Measurements from ENCODE around the gene PTPRN. TPM values are rescaled to one million over a fixed set of nuclear protein-coding genes. Genes with fewer than 3 reads are reported as not detected.

The PTPRN gene
- total RNA-seq, 1 experiment from 2014 or later: not detected

- peak; percentile 40 for ATAC-seq
- RAD21 ChIA-PET (ENCODE audit: low non-redundant PET in 1 of 2, low total read pairs in 2 of 2, uncharacterized antibody in 2 of 2, unreplicated experiment in 2 of 2): interaction anchor here (0.7 kb wide), 2 partner anchors 21 to 128 kb away, joined by 4 to 5 read pairs; no protein-coding TSS in a partner anchor
- peaks cover 0 to 3% of the 10 kb centered on the region in 2 experiments; a peak in 1 of 4 replicates for H3K36me3 ChIP-seq (ENCODE audit: control insufficient read depth in 1 of 2, insufficient read depth in 2 of 2, low read length in 2 of 2)
- POLR2A ChIA-PET: interaction anchor here (0.6 to 2.0 kb wide), 8 partner anchors 8 to 302 kb away, joined by 3 to 7 read pairs (median 4); partner anchors contain the start of genes DNAJB2, GLB1L and STK16
- peaks cover 5% of the 10 kb centered on the region; the same call in 1 of the 2 replicates for H3K27me3 ChIP-seq (ENCODE audit: insufficient read depth, low read length)
- H3K79me2 ChIP-seq (ENCODE audit: insufficient read depth, low read length): peaks cover 20% of the 10 kb centered on the region; the same call in 1 of the 2 replicates
- peaks cover 31 to 60% of the 10 kb centered on the region in 2 experiments for H3K4me1 ChIP-seq (ENCODE audit: control insufficient read depth in 1 of 2, insufficient read depth in 2 of 2, low read length in 2 of 2)
- no peak for TF ChIP-seq TCF7L2 (IDR thresholded peaks at IDR 0.05; ENCODE audit: borderline replicate concordance, extremely low read depth, insufficient read depth, insufficient read length)
- TF ChIP-seq POLR2AphosphoS5 (IDR thresholded peaks at IDR 0.05; ENCODE audit: low read depth, low read length): no peak
- TF ChIP-seq CBX3 (IDR thresholded peaks at IDR 0.05; ENCODE audit: low read depth): no peak
- no peak for TF ChIP-seq EGR1 (IDR thresholded peaks at IDR 0.05; ENCODE audit: low read depth)
- no peak for TF ChIP-seq ZNF274 (IDR thresholded peaks at IDR 0.05; ENCODE audit: low read depth, low read length)
- TF ChIP-seq EZH2 (IDR thresholded peaks at IDR 0.05): no peak
- no peak for TF ChIP-seq CTCF (IDR thresholded peaks at IDR 0.05 in 2 of 3, conservative IDR thresholded peaks at IDR 0.05 in 1 of 3; ENCODE audit: borderline replicate concordance in 1 of 3, insufficient read depth in 1 of 3, low read depth in 2 of 3, low read length in 2 of 3)
- TF ChIP-seq SP1 (IDR thresholded peaks at IDR 0.05; ENCODE audit: low read depth): no peak
- TF ChIP-seq FOSL1 (IDR thresholded peaks at IDR 0.05; ENCODE audit: low read depth): no peak
- no peak for TF ChIP-seq MAX (IDR thresholded peaks at IDR 0.05)
- no peak for TF ChIP-seq ATF3 (IDR thresholded peaks at IDR 0.05)
- no peak for TF ChIP-seq ZBTB33 (IDR thresholded peaks at IDR 0.05; ENCODE audit: extremely low read depth, insufficient replicate concordance, low read length)
- TF ChIP-seq CEBPB (IDR thresholded peaks at IDR 0.05; ENCODE audit: low read depth): no peak
- no peak for TF ChIP-seq REST (IDR thresholded peaks at IDR 0.05; ENCODE audit: low read depth)
- no peak for TF ChIP-seq SIN3A (IDR thresholded peaks at IDR 0.05; ENCODE audit: low read depth)
- no peak for TF ChIP-seq ELF1 (IDR thresholded peaks at IDR 0.05; ENCODE audit: borderline replicate concordance, low read depth)
- TF ChIP-seq ZFX (IDR thresholded peaks at IDR 0.05): no peak
- peak within 1 kb of the TSS; percentile 97 for H3K4me2 ChIP-seq (ENCODE audit: low read length)
- no peaks in the 10 kb centered on the region for H3K9me3 ChIP-seq (ENCODE audit: control insufficient read depth in 1 of 2, insufficient read depth in 1 of 2, low read depth in 1 of 2, low read length in 2 of 2)
- H3K4me3 ChIP-seq (replicated peaks in 1 of 2; ENCODE audit: low read depth in 1 of 2, low read length in 2 of 2): peak within 1 kb of the TSS; percentile 69 to 84
- peak within 1 kb of the TSS; percentile 55 for H3K27ac ChIP-seq (ENCODE audit: low read depth, low read length)
- peak within 1 kb of the TSS; percentile 77 for H3K9ac ChIP-seq (ENCODE audit: low read length)
- peak within 1 kb of the TSS; percentile 74 for H2AFZ ChIP-seq (ENCODE audit: low read depth, low read length, poor library complexity, severe bottlenecking)
- no peaks in the 10 kb centered on the region for H4K20me1 ChIP-seq (ENCODE audit: insufficient read depth)
- intact Hi-C loops (cut with micrococcal nuclease): loop anchor here (2.0 kb wide), 1 partner anchor 42 kb away; no protein-coding TSS in a partner anchor
- DNase-seq (ENCODE audit: low read depth, low spot score): no peak
- TSS peak; percentile 68 for BruUV-seq (replicated peaks)
- H3K9me2 ChIP-seq (ENCODE audit: insufficient read depth): no peaks in the 10 kb centered on the region
- CTCF ChIA-PET: interaction anchor here (0.7 to 2.3 kb wide), 5 partner anchors 24 to 42 kb away, joined by 3 to 8 read pairs (median 6); partner anchors contain the start of gene DNAJB2
These were observed 56.1 kb downstream of the PTPRN start, which contains the start of gene TUBA4B for GRCh38 chr2:219252900-219253752. Gene TUBA4B (plus strand): TSS chr2:219253243. CDS start chr2:219253408, 165 bp downstream.

Data from HCT116 (cell line).